CD14-positive monocyte (primary cell): Measurements from ENCODE around the gene SCUBE3. TPM values are rescaled to one million over a fixed set of nuclear protein-coding genes. Genes with fewer than 3 reads are reported as not detected.

Experiments
- DNase-seq, 3 donors: peaks; one replicate each; pipeline ENCODE4 v3.0.0-alpha.2; 2011 to 2022
- H2AFZ ChIP-seq: 2 replicates; pipeline ENCODE4 v1.6.0; 2012; ENCODE audit warnings: mild to moderate bottlenecking, low read depth, low read length, inconsistent platforms; ENCODE audit not compliant: insufficient read depth, poor library complexity, severe bottlenecking
- H3K27ac ChIP-seq, 2 donors: 1 replicate in 1 of 2; 2 replicates in 1 of 2; pipeline ENCODE4 v1.5.1; 2012 to 2013; ENCODE audit warnings: low read length in 2 of 2, control low read depth in 1 of 2, inconsistent platforms in 1 of 2, low read depth in 1 of 2, mild to moderate bottlenecking in 1 of 2
- H3K27me3 ChIP-seq, 2 donors: one replicate each; pipeline versions ENCODE4 v1.6.0 to v1.6.1; 2011 to 2013; ENCODE audit warnings: low read length in 2 of 2; ENCODE audit not compliant: control insufficient read depth in 2 of 2, insufficient read depth in 2 of 2
- H3K36me3 ChIP-seq, 2 donors: replicated peaks in 1 of 2; 1 replicate in 1 of 2; 2 replicates in 1 of 2; pipeline versions ENCODE4 v1.5.1 to v1.6.1; 2012 to 2013; ENCODE audit warnings: low read length in 2 of 2, control low read depth in 1 of 2, inconsistent platforms in 1 of 2, mild to moderate bottlenecking in 1 of 2; ENCODE audit not compliant: insufficient read depth in 2 of 2, control insufficient read depth in 1 of 2
- H3K4me1 ChIP-seq, 2 donors: 1 replicate in 1 of 2; 2 replicates in 1 of 2; pipeline versions ENCODE4 v1.5.1 to v1.6.1; 2012 to 2013; ENCODE audit warnings: low read length in 2 of 2, control low read depth in 1 of 2, inconsistent platforms in 1 of 2, mild to moderate bottlenecking in 1 of 2, moderate library complexity in 1 of 2; ENCODE audit not compliant: insufficient read depth in 2 of 2, control insufficient read depth in 1 of 2
- H3K4me2 ChIP-seq: replicated peaks from 2 replicates; pipeline ENCODE3; 2012; ENCODE audit warnings: low read length, moderate library complexity, mild to moderate bottlenecking; ENCODE audit not compliant: poor library complexity, severe bottlenecking; ENCODE audit errors: extremely low read depth
- H3K4me3 ChIP-seq, 3 experiments: fragments of 200-600 bp in 1 of 3; sonication (generic) in 1 of 3; replicated peaks in 1 of 3; 1 replicate in 2 of 3; 2 replicates in 1 of 3; pipeline ENCODE4 v1.5.1; 2011 to 2013; ENCODE audit warnings: low read length in 3 of 3, mild to moderate bottlenecking in 3 of 3, control low read depth in 2 of 3, low read depth in 2 of 3, inconsistent platforms in 1 of 3, moderate library complexity in 1 of 3
- H3K79me2 ChIP-seq: 2 replicates; pipeline ENCODE4 v1.6.0; 2012; ENCODE audit warnings: mild to moderate bottlenecking, control low read depth, inconsistent platforms, low read length, moderate library complexity; ENCODE audit not compliant: insufficient read depth
- H3K9ac ChIP-seq: 2 replicates; pipeline ENCODE4 v1.6.0; 2017; ENCODE audit warnings: low read length, mild to moderate bottlenecking; ENCODE audit not compliant: insufficient read depth, poor library complexity, severe bottlenecking
- H3K9me3 ChIP-seq, 2 donors: replicated peaks in 1 of 2; 1 replicate in 1 of 2; 2 replicates in 1 of 2; pipeline versions ENCODE4 v1.5.1 to v1.6.1; 2012 to 2013; ENCODE audit warnings: low read length in 2 of 2, control low read depth in 1 of 2; ENCODE audit not compliant: control insufficient read depth in 1 of 2, insufficient read depth in 1 of 2
- H4K20me1 ChIP-seq: 2 replicates; pipeline ENCODE4 v1.6.0; 2012; ENCODE audit warnings: mild to moderate bottlenecking, low read length, control low read depth, moderate library complexity; ENCODE audit not compliant: insufficient read depth
- H3K27ac Mint-ChIP-seq, 7 donors: one replicate each; pipeline ENCODE4 v1.8.0; 2020; ENCODE audit warnings: mild to moderate bottlenecking in 7 of 7, mixed read lengths in 7 of 7, moderate library complexity in 6 of 7, inconsistent platforms in 2 of 7
- H3K27me3 Mint-ChIP-seq, 3 donors: one replicate each; pipeline ENCODE4 v1.8.0; 2021 to 2022; ENCODE audit warnings: low read depth in 3 of 3, mild to moderate bottlenecking in 3 of 3, mixed read lengths in 3 of 3, moderate library complexity in 3 of 3, inconsistent platforms in 1 of 3
- H3K36me3 Mint-ChIP-seq, 2 donors: one replicate each; pipeline ENCODE4 v1.8.0; 2020; ENCODE audit warnings: mixed read lengths in 2 of 2, inconsistent platforms in 1 of 2, mild to moderate bottlenecking in 1 of 2
- H3K4me1 Mint-ChIP-seq: one replicate; pipeline ENCODE4 v1.8.0; 2020; ENCODE audit warnings: mild to moderate bottlenecking, mixed read lengths
- H3K4me3 Mint-ChIP-seq, 2 donors: one replicate each; pipeline ENCODE4 v1.8.0; 2020; ENCODE audit warnings: mild to moderate bottlenecking in 2 of 2, mixed read lengths in 2 of 2, moderate library complexity in 1 of 2
- H3K9me3 Mint-ChIP-seq, 7 donors: one replicate each; pipeline ENCODE4 v1.8.0; 2020 to 2022; ENCODE audit warnings: mixed read lengths in 7 of 7, mild to moderate bottlenecking in 6 of 7, moderate library complexity in 6 of 7, inconsistent platforms in 2 of 7
- WGBS: methylation state at CpG from one replicate; pipeline ENCODE4 v1.1.5; 2013; ENCODE audit warnings: missing lambda C conversion rate; ENCODE audit not compliant: insufficient coverage; 5-methylcytosine and 5-hydroxymethylcytosine counted together
- intact Hi-C, 2 donors: fragments of 100-400 bp; cut with micrococcal nuclease; formaldehyde crosslinking; loops; one replicate each; pipeline versions ENCODE4 v1.15.0 to v1.15.1; 2023
- polyA plus RNA-seq, 3 donors: library from polyadenylated mRNA; depleted of rRNA in 1 of 3; unstranded in 2 of 3; stranded (reverse) in 1 of 3; fragments of 300-500 nt in 2 of 3; fragments of >200 nt in 1 of 3; fragmentation: Illumina TruSeq in 2 of 3; gene quantifications; 1 replicate in 2 of 3; 2 replicates in 1 of 3; pipeline ENCODE4 v1.2.3, GENCODE V29; 2012 to 2021
- TF ChIP-seq, protein P1 (sequence below): fragments of 200-600 bp; IDR thresholded peaks from one replicate; pipeline ENCODE4 v1.8.0; 2022; ENCODE audit warnings: antibody characterized with exemption, mild to moderate bottlenecking

SCUBE3 gene
- polyA plus RNA-seq, 3 donors: not detected

DNA sequence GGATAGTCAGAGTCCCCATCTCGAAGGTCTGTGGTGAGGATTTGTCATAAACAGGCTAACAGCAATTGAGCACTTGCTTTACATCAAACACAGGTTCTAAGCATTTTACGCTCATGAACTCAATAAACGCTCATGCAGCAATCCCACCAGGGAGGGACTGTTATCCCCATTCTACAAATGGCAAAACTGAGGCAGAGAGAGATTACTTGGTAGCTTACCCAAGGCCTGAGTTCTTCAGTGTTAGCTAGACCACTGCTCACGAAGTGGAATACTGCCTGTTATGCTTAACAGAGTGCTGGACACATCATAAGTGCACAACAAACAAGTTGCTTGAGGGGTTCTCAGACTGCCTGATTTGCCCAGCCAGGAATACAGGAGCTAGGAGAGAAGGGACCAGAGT, 48.9 kb upstream of the SCUBE3 start:
- H3K4me1 ChIP-seq: no peaks in the 10 kb centered on the region
- H3K36me3 Mint-ChIP-seq: no peaks in the 10 kb centered on the region
- H3K27me3 ChIP-seq: no peaks in the 10 kb centered on the region
- H3K9me3 ChIP-seq: peaks cover 0 to 5% of the 10 kb centered on the region in 2 donors
- no peaks in the 10 kb centered on the region for H3K79me2 ChIP-seq
- intact Hi-C loops: no loop called here
- H3K4me3 ChIP-seq: no peak overlapping the region
- no peak overlapping the region for H3K9ac ChIP-seq
- no peak overlapping the region for H2AFZ ChIP-seq
- no peak overlapping the region for H3K4me3 Mint-ChIP-seq
- H3K27me3 Mint-ChIP-seq: peaks cover 4 to 11% (median 5%) of the 10 kb centered on the region in 3 donors
- H3K4me1 Mint-ChIP-seq: no peaks in the 10 kb centered on the region
- WGBS: 100% methylated on average over 3 of the region's 4 CpGs
- peaks cover 0 to 14% (median 7%) of the 10 kb centered on the region in 7 donors for H3K9me3 Mint-ChIP-seq
- no peaks in the 10 kb centered on the region for H3K36me3 ChIP-seq
- H3K27ac ChIP-seq: no peak overlapping the region
- no peak for DNase-seq
- no peak overlapping the region for H3K27ac Mint-ChIP-seq
- H3K4me2 ChIP-seq: no peak overlapping the region
- TF ChIP-seq, protein P1, sequence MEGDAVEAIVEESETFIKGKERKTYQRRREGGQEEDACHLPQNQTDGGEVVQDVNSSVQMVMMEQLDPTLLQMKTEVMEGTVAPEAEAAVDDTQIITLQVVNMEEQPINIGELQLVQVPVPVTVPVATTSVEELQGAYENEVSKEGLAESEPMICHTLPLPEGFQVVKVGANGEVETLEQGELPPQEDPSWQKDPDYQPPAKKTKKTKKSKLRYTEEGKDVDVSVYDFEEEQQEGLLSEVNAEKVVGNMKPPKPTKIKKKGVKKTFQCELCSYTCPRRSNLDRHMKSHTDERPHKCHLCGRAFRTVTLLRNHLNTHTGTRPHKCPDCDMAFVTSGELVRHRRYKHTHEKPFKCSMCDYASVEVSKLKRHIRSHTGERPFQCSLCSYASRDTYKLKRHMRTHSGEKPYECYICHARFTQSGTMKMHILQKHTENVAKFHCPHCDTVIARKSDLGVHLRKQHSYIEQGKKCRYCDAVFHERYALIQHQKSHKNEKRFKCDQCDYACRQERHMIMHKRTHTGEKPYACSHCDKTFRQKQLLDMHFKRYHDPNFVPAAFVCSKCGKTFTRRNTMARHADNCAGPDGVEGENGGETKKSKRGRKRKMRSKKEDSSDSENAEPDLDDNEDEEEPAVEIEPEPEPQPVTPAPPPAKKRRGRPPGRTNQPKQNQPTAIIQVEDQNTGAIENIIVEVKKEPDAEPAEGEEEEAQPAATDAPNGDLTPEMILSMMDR: no peak
- no peaks in the 10 kb centered on the region for H4K20me1 ChIP-seq

DNA sequence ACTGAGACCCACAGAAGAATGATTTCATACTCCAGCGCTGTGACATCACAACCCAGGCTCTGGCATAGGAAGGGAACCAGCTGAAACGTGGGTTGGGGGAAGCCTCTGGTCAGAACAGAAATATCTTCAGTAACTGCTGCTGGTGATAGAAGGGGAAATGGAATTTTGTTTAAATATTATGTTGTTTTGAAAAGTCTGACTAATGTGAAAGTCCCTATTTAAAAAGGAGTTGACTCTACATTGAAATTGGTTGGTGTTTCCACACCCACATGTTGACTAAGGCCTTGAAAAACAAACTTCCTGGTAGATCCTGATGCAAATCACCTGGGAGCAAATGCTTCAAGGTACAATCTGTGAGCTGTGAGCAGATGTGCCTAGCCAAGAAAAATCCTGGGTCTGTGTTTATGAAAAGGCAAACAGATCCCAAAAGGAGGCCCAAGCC, 48.1 kb upstream of the SCUBE3 start:
- H3K4me3 ChIP-seq: no peak overlapping the region
- Mint-ChIP-seq H3K4me3 (no peak overlapping the region), H3K27me3 (peaks cover 4 to 11% (median 5%) of the 10 kb centered on the region in 3 donors), H3K36me3 (no peaks in the 10 kb centered on the region), H3K9me3 (peaks cover 0 to 14% (median 7%) of the 10 kb centered on the region in 7 donors), H3K27ac (no peak overlapping the region), H3K4me1 (no peaks in the 10 kb centered on the region)
- no peak overlapping the region for H3K27ac ChIP-seq
- no peaks in the 10 kb centered on the region for H3K4me1 ChIP-seq
- TF ChIP-seq, protein P1: no peak
- WGBS: 100% methylated on average over 1 of the region's 2 CpGs
- no peak overlapping the region for H3K9ac ChIP-seq
- no peak overlapping the region for H2AFZ ChIP-seq
- no peak overlapping the region for H3K4me2 ChIP-seq
- no peaks in the 10 kb centered on the region for H4K20me1 ChIP-seq
- H3K36me3 ChIP-seq: no peaks in the 10 kb centered on the region
- peaks cover 0 to 5% of the 10 kb centered on the region in 2 donors for H3K9me3 ChIP-seq
- DNase-seq: no peak
- intact Hi-C loops: no loop called here
- no peaks in the 10 kb centered on the region for H3K27me3 ChIP-seq
- no peaks in the 10 kb centered on the region for H3K79me2 ChIP-seq
